Ishikawa (cell line): Measurements from ENCODE around the gene GPR17.

ENCODE experiments used
- CEBPB ChIP-seq: IDR thresholded peaks from 2 replicates; pipeline ENCODE4 v1.6.1; 2012
- CREB1 ChIP-seq: IDR thresholded peaks from 2 replicates; pipeline ENCODE4 v1.6.1; 2012; ENCODE audit warnings: low read depth
- EGR1 ChIP-seq: IDR thresholded peaks from 2 replicates; pipeline ENCODE4 v1.6.1; 2012
- EP300 ChIP-seq: IDR thresholded peaks from 2 replicates; pipeline ENCODE4 v1.6.1; 2012; ENCODE audit warnings: borderline replicate concordance
- FOXM1 ChIP-seq: IDR thresholded peaks from 2 replicates; pipeline ENCODE4 v1.6.1; 2012; ENCODE audit warnings: low read depth, borderline replicate concordance
- NFIC ChIP-seq: IDR thresholded peaks from 2 replicates; pipeline ENCODE4 v1.6.1; 2012
- RAD21 ChIP-seq: IDR thresholded peaks from 2 replicates; pipeline ENCODE4 v1.6.1; 2012; ENCODE audit warnings: low read depth
- TAF1 ChIP-seq: IDR thresholded peaks from 2 replicates; pipeline ENCODE4 v1.6.1; 2012; ENCODE audit warnings: low read depth, mild to moderate bottlenecking
- TCF12 ChIP-seq: IDR thresholded peaks from 2 replicates; pipeline ENCODE4 v1.6.1; 2012; ENCODE audit warnings: low read depth
- TEAD4 ChIP-seq: IDR thresholded peaks from 2 replicates; pipeline ENCODE4 v1.6.1; 2012
- YY1 ChIP-seq: IDR thresholded peaks from 2 replicates; pipeline ENCODE4 v1.6.1; 2012; ENCODE audit warnings: low read depth
- ZBTB7A ChIP-seq: IDR thresholded peaks from 2 replicates; pipeline ENCODE4 v1.6.1; 2012; ENCODE audit warnings: low read depth
- TF ChIP-seq, protein P1 (sequence below): IDR thresholded peaks from 2 replicates; pipeline ENCODE4 v1.6.1; 2012; ENCODE audit warnings: low read depth, mild to moderate bottlenecking
- TF ChIP-seq, protein P2 (sequence below): IDR thresholded peaks from 2 replicates; pipeline ENCODE4 v1.6.1; 2012
- TF ChIP-seq, protein P3 (sequence below): IDR thresholded peaks from 2 replicates; pipeline ENCODE4 v1.6.1; 2012

GPR17 gene

DNA sequence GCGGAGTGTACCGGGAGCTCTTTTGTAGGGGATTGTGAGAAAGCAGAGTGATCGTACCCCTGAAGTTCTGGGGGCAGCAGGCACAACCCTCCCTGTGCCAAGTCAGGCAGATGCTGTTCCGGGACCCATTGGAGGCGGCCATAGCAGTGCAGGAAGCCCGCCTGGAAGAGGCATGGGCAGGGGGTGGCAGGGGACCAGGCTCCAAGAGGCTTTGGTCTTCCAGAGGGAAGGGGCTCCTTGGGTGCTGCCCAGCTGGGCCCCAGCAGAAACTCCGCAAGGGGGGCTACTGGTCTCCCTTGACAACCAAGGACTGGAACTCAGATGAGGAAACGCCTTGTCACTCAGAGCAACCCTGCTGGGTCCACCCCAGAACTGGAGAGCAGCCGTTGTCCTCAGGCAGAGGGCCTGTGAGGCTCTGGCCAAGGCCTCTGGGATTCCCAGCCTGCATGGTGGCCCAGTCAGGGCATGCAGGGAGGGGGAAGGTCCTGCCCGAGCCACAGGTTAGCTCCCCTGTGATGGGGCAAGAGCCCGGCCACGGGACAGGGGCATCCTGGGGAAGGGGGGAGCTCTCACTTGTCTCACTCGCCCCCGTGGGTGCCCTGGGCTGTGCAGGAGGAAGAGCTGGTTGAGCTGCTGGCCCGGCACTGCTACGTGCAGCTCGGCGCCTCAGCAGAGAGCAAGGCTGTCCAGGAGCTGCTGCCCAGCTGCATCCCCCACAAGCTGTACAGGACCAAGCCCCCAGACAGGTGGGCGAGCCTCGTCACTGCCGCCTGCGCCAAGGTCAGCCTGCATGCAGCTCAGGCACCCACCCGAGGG lies 21.0 kb upstream of the GPR17 start:
- TF ChIP-seq TAF1 (no peak), TCF12 (no peak), FOXM1 (no peak), EGR1 (no peak), CREB1 (no peak), EP300 (no peak), CEBPB (no peak), RAD21 (no peak), ZBTB7A (no peak), NFIC (no peak), TEAD4 (no peak), YY1 (no peak)
- TF ChIP-seq, protein P1, sequence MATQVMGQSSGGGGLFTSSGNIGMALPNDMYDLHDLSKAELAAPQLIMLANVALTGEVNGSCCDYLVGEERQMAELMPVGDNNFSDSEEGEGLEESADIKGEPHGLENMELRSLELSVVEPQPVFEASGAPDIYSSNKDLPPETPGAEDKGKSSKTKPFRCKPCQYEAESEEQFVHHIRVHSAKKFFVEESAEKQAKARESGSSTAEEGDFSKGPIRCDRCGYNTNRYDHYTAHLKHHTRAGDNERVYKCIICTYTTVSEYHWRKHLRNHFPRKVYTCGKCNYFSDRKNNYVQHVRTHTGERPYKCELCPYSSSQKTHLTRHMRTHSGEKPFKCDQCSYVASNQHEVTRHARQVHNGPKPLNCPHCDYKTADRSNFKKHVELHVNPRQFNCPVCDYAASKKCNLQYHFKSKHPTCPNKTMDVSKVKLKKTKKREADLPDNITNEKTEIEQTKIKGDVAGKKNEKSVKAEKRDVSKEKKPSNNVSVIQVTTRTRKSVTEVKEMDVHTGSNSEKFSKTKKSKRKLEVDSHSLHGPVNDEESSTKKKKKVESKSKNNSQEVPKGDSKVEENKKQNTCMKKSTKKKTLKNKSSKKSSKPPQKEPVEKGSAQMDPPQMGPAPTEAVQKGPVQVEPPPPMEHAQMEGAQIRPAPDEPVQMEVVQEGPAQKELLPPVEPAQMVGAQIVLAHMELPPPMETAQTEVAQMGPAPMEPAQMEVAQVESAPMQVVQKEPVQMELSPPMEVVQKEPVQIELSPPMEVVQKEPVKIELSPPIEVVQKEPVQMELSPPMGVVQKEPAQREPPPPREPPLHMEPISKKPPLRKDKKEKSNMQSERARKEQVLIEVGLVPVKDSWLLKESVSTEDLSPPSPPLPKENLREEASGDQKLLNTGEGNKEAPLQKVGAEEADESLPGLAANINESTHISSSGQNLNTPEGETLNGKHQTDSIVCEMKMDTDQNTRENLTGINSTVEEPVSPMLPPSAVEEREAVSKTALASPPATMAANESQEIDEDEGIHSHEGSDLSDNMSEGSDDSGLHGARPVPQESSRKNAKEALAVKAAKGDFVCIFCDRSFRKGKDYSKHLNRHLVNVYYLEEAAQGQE = no peak
- TF ChIP-seq, protein P2, sequence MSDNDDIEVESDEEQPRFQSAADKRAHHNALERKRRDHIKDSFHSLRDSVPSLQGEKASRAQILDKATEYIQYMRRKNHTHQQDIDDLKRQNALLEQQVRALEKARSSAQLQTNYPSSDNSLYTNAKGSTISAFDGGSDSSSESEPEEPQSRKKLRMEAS = no peak
- TF ChIP-seq, protein P3, sequence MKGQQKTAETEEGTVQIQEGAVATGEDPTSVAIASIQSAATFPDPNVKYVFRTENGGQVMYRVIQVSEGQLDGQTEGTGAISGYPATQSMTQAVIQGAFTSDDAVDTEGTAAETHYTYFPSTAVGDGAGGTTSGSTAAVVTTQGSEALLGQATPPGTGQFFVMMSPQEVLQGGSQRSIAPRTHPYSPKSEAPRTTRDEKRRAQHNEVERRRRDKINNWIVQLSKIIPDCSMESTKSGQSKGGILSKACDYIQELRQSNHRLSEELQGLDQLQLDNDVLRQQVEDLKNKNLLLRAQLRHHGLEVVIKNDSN = no peak

DNA sequence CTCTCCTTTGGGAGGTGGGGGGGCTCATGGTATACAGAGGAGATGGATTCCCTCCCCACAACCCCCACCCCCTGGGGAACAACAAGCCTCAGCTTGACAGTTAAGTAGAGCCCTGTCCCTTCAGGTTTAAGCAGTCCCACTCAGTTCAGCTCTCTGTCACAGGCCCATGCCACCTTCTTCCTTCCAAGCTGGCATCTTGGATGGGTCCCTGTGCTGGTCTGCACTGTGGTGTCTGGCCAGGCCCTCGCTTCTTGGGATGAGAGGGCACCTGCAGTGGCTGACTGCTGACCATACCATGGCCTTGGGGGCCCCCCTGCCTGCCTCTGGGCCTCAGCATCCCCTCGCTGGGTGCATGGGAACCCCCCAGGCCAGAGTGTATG lies 20.4 kb upstream of the GPR17 start:
- TF ChIP-seq RAD21 = no peak
- TF ChIP-seq TEAD4 = no peak
- TF ChIP-seq, protein P3 = no peak
- no peak for TF ChIP-seq TAF1

DNA sequence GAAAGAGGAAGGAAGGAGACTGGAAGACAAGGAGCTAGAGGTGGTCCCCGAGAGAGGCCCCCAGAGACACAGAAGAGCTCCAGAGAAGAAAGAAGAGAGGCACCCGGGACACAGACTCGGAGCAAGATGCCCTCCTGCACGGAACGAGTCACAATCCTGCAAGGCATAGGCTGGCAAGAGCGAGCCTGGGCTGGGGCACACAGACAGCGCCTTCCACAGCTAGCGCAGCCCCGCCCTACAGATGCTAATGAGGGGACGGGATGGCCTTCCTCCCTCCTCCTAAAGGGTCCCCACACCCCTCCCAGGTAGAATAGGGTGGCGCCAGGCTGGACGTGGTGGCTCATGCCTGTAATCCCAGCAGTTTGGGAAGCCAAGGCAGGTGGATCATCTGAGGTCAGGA lies 19.8 kb upstream of the GPR17 start:
- TF ChIP-seq RAD21 (no peak), TAF1 (no peak), YY1 (no peak), EP300 (no peak), TEAD4 (no peak), CREB1 (no peak), NFIC (no peak), CEBPB (no peak), FOXM1 (no peak)
- TF ChIP-seq, protein P2 = no peak
- TF ChIP-seq, protein P1 = no peak
- TF ChIP-seq, protein P3 = no peak

DNA sequence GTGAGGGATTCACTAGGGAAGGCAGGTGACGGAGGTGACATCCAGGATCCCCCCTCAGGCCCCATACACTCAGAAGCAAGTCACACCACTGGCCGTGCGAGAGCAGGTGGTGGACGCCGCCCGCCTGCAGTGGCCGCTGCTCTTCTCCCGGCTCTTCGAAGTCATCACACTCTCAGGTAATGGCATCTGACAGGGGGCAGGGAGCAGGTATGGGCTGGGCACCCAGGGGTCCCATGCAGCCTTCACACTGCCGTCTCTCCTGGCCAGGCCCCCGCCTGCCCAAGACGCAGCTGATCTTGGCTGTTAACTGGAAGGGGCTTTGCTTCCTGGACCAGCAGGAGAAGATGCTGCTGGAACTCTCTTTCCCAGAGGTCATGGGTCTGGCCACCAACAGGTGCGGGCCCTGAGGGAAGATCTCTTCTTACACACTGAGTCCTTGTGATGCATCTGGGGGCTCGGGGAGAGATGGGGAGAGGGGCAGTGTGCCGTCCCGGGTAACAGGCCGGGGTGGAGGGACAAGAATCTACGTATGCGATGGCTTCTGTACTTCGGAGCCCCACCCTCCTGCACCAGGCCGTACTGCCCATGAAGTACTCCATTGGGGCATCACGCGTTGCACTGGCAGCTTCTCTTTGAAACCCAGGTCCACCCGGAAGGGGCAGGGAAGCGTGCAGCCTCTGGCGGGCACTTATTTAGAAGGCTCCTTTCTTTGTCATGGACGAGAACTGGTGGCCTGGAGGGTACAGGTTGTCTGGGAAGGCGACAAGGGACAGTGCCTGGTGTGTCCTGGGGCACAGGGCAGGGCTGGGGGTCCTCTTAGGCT lies 18.8 kb upstream of the GPR17 start:
- TF ChIP-seq YY1 = no peak
- no peak for TF ChIP-seq CEBPB
- no peak for TF ChIP-seq EP300
- TF ChIP-seq, protein P1 = no peak
- TF ChIP-seq, protein P3 = no peak
- no peak for TF ChIP-seq EGR1
- TF ChIP-seq RAD21 = no peak
- TF ChIP-seq, protein P2 = no peak
- no peak for TF ChIP-seq TAF1
- TF ChIP-seq NFIC = no peak
- TF ChIP-seq CREB1 = no peak
- TF ChIP-seq TEAD4 = no peak
- TF ChIP-seq FOXM1 = no peak
- no peak for TF ChIP-seq ZBTB7A
- no peak for TF ChIP-seq TCF12
